Upper lobe of left lung (tissue), 4 donors: ENCODE measurements around the gene CLDN15.

ENCODE experiments used
- EP300 ChIP-seq, 4 donors: sonication (generic); formaldehyde crosslinking; IDR thresholded peaks; one replicate each; pipeline ENCODE4 v1.5.1; 2017; ENCODE audit warnings: antibody characterized with exemption in 4 of 4, control low read depth in 2 of 4
- POLR2A ChIP-seq, 4 donors: fragments of 450-650 bp; IDR thresholded peaks; one replicate each; pipeline ENCODE4 v1.5.1; 2016 to 2017; ENCODE audit warnings: antibody characterized with exemption in 4 of 4, mild to moderate bottlenecking in 2 of 4
- POLR2AphosphoS5 ChIP-seq, 2 donors: sonication (generic); formaldehyde crosslinking; IDR thresholded peaks; one replicate each; pipeline ENCODE4 v1.5.1; 2017; ENCODE audit warnings: antibody characterized with exemption in 2 of 2
- TF ChIP-seq, protein P1 (sequence below), 6 experiments: fragments of 450-650 bp in 4 of 6; fragments of 200-600 bp in 2 of 6; sonication (generic) in 2 of 6; IDR thresholded peaks; one replicate each; pipeline ENCODE4 v1.5.1; 2016 to 2019; ENCODE audit warnings: antibody characterized with exemption in 6 of 6

GRCh38 chr7:101206665-101207042, 30.9 kb downstream of the CLDN15 start:
- TF ChIP-seq, protein P1, sequence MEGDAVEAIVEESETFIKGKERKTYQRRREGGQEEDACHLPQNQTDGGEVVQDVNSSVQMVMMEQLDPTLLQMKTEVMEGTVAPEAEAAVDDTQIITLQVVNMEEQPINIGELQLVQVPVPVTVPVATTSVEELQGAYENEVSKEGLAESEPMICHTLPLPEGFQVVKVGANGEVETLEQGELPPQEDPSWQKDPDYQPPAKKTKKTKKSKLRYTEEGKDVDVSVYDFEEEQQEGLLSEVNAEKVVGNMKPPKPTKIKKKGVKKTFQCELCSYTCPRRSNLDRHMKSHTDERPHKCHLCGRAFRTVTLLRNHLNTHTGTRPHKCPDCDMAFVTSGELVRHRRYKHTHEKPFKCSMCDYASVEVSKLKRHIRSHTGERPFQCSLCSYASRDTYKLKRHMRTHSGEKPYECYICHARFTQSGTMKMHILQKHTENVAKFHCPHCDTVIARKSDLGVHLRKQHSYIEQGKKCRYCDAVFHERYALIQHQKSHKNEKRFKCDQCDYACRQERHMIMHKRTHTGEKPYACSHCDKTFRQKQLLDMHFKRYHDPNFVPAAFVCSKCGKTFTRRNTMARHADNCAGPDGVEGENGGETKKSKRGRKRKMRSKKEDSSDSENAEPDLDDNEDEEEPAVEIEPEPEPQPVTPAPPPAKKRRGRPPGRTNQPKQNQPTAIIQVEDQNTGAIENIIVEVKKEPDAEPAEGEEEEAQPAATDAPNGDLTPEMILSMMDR (IDR thresholded peaks at IDR 0.05), result no peak
- TF ChIP-seq POLR2AphosphoS5 (IDR thresholded peaks at IDR 0.05), result no peak
- no peak for TF ChIP-seq EP300 (IDR thresholded peaks at IDR 0.05)
- TF ChIP-seq POLR2A (IDR thresholded peaks at IDR 0.05), result no peak
